MM.1S (cell line): ENCODE results near the gene TRMT10B.
A peak's percentile ranks its signal among the peaks of the same experiment; 100 is the strongest.
"Not testable (repeated sequence)": the region's sequence is repeated elsewhere in the genome, so short reads cannot be mapped to it uniquely, and the experiment has no call there.

Source experiments
- DNase-seq: peaks from one replicate; pipeline ENCODE4 v3.0.0-alpha.2; 2015
- H2AFZ ChIP-seq: fragments of 300-600 bp; sonication (generic); 2 replicates; pipeline ENCODE4 v1.6.0; 2016; ENCODE audit warnings: antibody characterized with exemption, low read length
- H3F3A ChIP-seq: fragments of 300-600 bp; sonication (generic); 2 replicates; pipeline ENCODE4 v1.6.1; 2016; ENCODE audit warnings: mild to moderate bottlenecking, antibody characterized with exemption, low read length, moderate library complexity, mixed read lengths; ENCODE audit not compliant: insufficient read depth
- H3K27ac ChIP-seq: fragments of 300-600 bp; sonication (generic); 2 replicates; pipeline ENCODE4 v1.5.1; 2016; ENCODE audit warnings: mild to moderate bottlenecking, low read length
- H3K27me3 ChIP-seq: fragments of 300-600 bp; sonication (generic); replicated peaks from 2 replicates; pipeline ENCODE4 v1.6.0; 2016; ENCODE audit warnings: low read length; ENCODE audit not compliant: insufficient read depth
- H3K36me3 ChIP-seq: fragments of 300-600 bp; sonication (generic); replicated peaks from 2 replicates; pipeline ENCODE4 v1.6.1; 2016; ENCODE audit warnings: mild to moderate bottlenecking, low read length, mixed read lengths; ENCODE audit not compliant: insufficient read depth
- H3K4me1 ChIP-seq: fragments of 300-600 bp; sonication (generic); 2 replicates; pipeline ENCODE4 v1.6.1; 2016; ENCODE audit warnings: low read length, mixed read lengths
- H3K4me2 ChIP-seq: fragments of 300-600 bp; sonication (generic); 2 replicates; pipeline ENCODE4 v1.6.0; 2016; ENCODE audit warnings: low read depth, low read length
- H3K4me3 ChIP-seq: fragments of 300-600 bp; sonication (generic); 2 replicates; pipeline ENCODE4 v1.5.1; 2016; ENCODE audit warnings: low read length, mixed read lengths
- H3K79me2 ChIP-seq: fragments of 300-600 bp; sonication (generic); 2 replicates; pipeline ENCODE4 v1.6.1; 2016; ENCODE audit warnings: mixed run types, low read length, mixed read lengths
- H3K9ac ChIP-seq: fragments of 300-600 bp; sonication (generic); 2 replicates; pipeline ENCODE4 v1.6.1; 2016; ENCODE audit warnings: low read length, mixed read lengths
- H3K9me2 ChIP-seq: fragments of 300-600 bp; sonication (generic); replicated peaks from 2 replicates; pipeline ENCODE4 v1.6.1; 2016; ENCODE audit warnings: mild to moderate bottlenecking, low read length, mixed read lengths; ENCODE audit not compliant: insufficient read depth
- H3K9me3 ChIP-seq: fragments of 300-600 bp; sonication (generic); replicated peaks from 2 replicates; pipeline ENCODE4 v1.6.1; 2016; ENCODE audit warnings: mild to moderate bottlenecking, low read length, mixed read lengths; ENCODE audit not compliant: insufficient read depth
- H4K20me1 ChIP-seq: fragments of 300-600 bp; sonication (generic); 2 replicates; pipeline ENCODE4 v1.6.1; 2016; ENCODE audit warnings: mild to moderate bottlenecking, low read length, moderate library complexity, mixed read lengths; ENCODE audit not compliant: insufficient read depth
- EZH2 ChIP-seq: fragments of 300-600 bp; sonication (generic); optimal IDR thresholded peaks from 2 replicates; pipeline ENCODE3; 2017; ENCODE audit warnings: low read depth, mild to moderate bottlenecking, antibody characterized with exemption, low read length, mixed read lengths
- EZH2phosphoT487 ChIP-seq: fragments of 300-600 bp; sonication (generic); IDR thresholded peaks from 2 replicates; pipeline ENCODE4 v1.6.1; 2018; ENCODE audit warnings: antibody characterized with exemption, low read length
- TF ChIP-seq, protein P1 (sequence below): fragments of 300-600 bp; sonication (generic); IDR thresholded peaks from 2 replicates; pipeline ENCODE4 v1.5.1; 2016; ENCODE audit warnings: antibody characterized with exemption, low read length, mixed read lengths

Gene TRMT10B

DNA sequence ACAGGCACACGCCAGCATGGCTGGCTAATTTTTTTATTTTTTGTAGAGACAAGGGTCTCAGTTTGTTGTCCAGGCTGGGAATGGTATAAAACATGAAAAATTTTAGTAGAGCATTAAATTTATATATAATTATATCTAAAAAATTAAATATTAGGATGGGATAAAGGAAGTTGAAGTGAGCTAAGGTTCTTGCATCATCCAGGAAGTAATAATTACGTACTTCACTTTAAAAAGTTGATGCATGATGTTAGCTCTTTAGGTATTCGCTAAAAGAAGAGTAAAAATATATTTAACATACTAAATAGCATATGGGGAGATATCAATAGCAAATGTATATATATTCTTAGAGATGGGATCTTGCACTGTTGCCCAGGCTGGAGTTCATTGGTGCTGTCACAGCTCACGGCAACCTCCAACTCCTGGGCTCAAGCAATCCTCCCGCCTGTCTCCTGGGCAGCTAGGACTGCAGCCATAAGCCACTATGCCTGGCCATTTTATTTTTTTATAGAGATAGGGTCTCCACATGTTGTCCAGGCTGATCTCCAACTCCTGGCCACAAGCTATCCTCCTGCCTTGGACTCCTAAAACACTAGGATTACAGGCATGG is 59.3 kb downstream of the TRMT10B start:
- TF ChIP-seq EZH2, result no peak
- TF ChIP-seq, protein P1, sequence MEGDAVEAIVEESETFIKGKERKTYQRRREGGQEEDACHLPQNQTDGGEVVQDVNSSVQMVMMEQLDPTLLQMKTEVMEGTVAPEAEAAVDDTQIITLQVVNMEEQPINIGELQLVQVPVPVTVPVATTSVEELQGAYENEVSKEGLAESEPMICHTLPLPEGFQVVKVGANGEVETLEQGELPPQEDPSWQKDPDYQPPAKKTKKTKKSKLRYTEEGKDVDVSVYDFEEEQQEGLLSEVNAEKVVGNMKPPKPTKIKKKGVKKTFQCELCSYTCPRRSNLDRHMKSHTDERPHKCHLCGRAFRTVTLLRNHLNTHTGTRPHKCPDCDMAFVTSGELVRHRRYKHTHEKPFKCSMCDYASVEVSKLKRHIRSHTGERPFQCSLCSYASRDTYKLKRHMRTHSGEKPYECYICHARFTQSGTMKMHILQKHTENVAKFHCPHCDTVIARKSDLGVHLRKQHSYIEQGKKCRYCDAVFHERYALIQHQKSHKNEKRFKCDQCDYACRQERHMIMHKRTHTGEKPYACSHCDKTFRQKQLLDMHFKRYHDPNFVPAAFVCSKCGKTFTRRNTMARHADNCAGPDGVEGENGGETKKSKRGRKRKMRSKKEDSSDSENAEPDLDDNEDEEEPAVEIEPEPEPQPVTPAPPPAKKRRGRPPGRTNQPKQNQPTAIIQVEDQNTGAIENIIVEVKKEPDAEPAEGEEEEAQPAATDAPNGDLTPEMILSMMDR, result no peak
- Histone ChIP-seq H4K20me1 (no peaks in the 10 kb centered on the region), H3K4me1 (no peaks in the 10 kb centered on the region), H3F3A (no peaks in the 10 kb centered on the region), H3K4me2 (no peak overlapping the region), H2AFZ (no peak overlapping the region), H3K9me3 (no peaks in the 10 kb centered on the region), H3K4me3 (no peak overlapping the region), H3K27me3 (no peaks in the 10 kb centered on the region), H3K36me3 (no peaks in the 10 kb centered on the region), H3K79me2 (peaks cover 43% of the 10 kb centered on the region), H3K9me2 (no peaks in the 10 kb centered on the region), H3K27ac (no peak overlapping the region), H3K9ac (no peak overlapping the region)
- no peak for DNase-seq

DNA sequence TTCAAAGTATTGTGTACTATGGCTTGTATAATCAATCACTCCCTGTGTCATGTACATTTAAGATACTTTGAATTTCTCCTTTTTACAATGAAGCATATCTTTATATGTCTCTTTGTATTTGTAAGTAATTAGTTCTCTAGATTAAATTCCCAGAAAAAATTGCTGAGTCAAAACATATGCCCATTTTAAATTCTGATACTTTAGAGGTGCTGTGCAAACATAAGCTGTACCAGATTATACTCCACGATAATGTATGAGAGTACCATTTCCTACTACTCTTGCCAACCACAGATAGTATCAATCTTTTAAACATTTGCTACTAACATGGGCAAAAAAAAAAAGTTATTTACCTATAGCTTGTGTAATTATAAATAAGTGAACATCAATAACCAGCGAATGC is 65.2 kb downstream of the TRMT10B start:
- H3F3A ChIP-seq, result peaks cover 28% of the 10 kb centered on the region

GRCh38 chr9:37820142-37820541 is 66.5 kb downstream of the TRMT10B start:
- Histone ChIP-seq H3K36me3 (no peaks in the 10 kb centered on the region), H3K9me3 (no peaks in the 10 kb centered on the region), H3K9ac (no peak overlapping the region), H3K4me1 (peaks cover 18% of the 10 kb centered on the region), H3K79me2 (peaks cover 11% of the 10 kb centered on the region; the same call in 1 of the 2 replicates), H3K4me3 (no peak overlapping the region; the same call in 1 of the 2 replicates), H3K9me2 (no peaks in the 10 kb centered on the region), H3K4me2 (peak overlapping the region; percentile 39), H2AFZ (no peak overlapping the region), H3K27ac (peak overlapping the region; percentile 38; the same call in 1 of the 2 replicates), H4K20me1 (no peaks in the 10 kb centered on the region), H3K27me3 (no peaks in the 10 kb centered on the region), H3F3A (peaks cover 28% of the 10 kb centered on the region)
- TF ChIP-seq, protein P1, result no peak
- no peak for TF ChIP-seq EZH2phosphoT487
- TF ChIP-seq EZH2, result no peak
- peak; percentile 89 for DNase-seq

More for the DNA sequence above, 65.2 kb downstream of the TRMT10B start:
- H3K9me3 ChIP-seq, result no peaks in the 10 kb centered on the region
- H3K36me3 ChIP-seq, result no peaks in the 10 kb centered on the region
- no peak for DNase-seq
- H3K4me3 ChIP-seq, result no peak overlapping the region
- no peak overlapping the region for H3K9ac ChIP-seq
- H3K27ac ChIP-seq, result peak overlapping the region; percentile 25; the same call in 1 of the 2 replicates
- no peaks in the 10 kb centered on the region for H3K27me3 ChIP-seq
- peaks cover 17% of the 10 kb centered on the region; the same call in 1 of the 2 replicates for H3K79me2 ChIP-seq
- no peaks in the 10 kb centered on the region for H3K9me2 ChIP-seq
- no peaks in the 10 kb centered on the region for H4K20me1 ChIP-seq
- no peak for TF ChIP-seq EZH2phosphoT487
- TF ChIP-seq, protein P1, result no peak
- no peak for TF ChIP-seq EZH2
- H3K4me1 ChIP-seq, result peaks cover 18% of the 10 kb centered on the region
- no peak overlapping the region for H2AFZ ChIP-seq
- H3K4me2 ChIP-seq, result peak overlapping the region; percentile 4; the same call in 1 of the 2 replicates

GRCh38 chr9:37825174-37825573 is 71.6 kb downstream of the TRMT10B start:
- not testable (repeated sequence) for H3K4me1 ChIP-seq, H3K27me3 ChIP-seq, H3F3A ChIP-seq, H2AFZ ChIP-seq, H3K36me3 ChIP-seq, H4K20me1 ChIP-seq, H3K9me3 ChIP-seq, H3K9me2 ChIP-seq, H3K9ac ChIP-seq, H3K27ac ChIP-seq, DNase-seq, H3K4me3 ChIP-seq, H3K79me2 ChIP-seq, H3K4me2 ChIP-seq
